Non-pigmented ciliary epithelial cell (primary cell): Measurements from ENCODE around the gene CTSS.
"Not testable (repeated sequence)": the region's sequence is repeated elsewhere in the genome, so short reads cannot be mapped to it uniquely, and the experiment has no call there.

Source experiments
- DNase-seq: peaks from one replicate; pipeline ENCODE4 v3.0.0-alpha.2; 2010; ENCODE audit warnings: low read depth

Gene CTSS

DNA sequence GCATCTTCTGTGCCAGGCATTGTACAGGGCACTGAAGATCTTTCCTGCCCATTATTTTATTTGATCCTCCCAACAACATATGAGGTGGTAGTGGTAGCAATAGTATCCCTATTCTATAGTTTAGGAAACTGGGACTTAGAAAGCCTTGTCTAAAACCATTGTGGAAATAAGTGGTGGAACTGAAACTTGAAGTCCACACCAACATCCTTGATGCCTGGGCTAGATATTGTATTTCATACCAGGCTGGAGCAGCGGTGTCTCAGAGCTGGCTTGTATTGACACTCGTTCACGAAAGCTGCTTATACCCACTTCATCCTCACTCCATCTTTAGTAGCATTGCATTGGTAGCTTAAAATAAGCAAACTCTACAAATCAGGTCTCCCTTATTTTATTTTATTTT is 9.7 kb upstream of the CTSS start:
- no peak for DNase-seq

DNA sequence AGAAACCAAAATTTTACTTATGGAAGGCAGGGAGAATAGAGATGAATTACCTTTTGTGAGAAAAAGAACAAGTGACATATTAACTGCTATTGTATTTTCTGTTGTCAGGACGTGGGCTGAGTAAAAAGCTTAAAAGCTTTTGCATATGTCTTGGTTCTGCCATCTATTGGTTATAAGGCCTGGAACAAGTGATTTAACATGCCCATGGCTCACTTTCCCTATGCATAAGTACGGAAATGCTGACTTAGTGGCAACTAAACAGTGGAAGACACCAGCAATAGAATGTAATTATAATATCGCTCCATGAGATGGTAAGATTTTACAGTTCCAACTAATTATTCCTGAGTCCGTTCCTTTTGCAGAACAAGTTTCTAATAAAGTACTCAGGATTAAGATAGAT is 6.7 kb upstream of the CTSS start:
- DNase-seq = no peak

DNA sequence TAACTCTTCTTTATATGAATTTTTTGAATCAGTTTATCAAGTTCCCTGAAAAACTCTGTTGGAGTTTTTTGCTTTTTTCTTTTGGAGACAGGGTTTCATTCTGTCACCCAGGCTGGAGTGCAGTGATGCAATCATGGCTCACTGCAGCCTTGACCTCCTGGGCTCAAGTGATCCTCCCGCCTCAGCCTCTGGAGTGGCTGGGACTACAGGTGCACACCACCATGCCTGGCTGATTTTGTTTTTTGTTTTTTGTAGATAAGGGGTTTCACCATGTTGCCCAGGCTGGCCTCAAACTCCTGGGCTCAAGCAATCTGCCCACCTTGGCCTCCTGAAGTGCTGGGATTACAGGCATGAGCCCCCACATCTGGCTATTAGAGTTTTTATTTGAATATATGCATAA is 2.1 kb upstream of the CTSS start:
- DNase-seq = not testable (repeated sequence)

DNA sequence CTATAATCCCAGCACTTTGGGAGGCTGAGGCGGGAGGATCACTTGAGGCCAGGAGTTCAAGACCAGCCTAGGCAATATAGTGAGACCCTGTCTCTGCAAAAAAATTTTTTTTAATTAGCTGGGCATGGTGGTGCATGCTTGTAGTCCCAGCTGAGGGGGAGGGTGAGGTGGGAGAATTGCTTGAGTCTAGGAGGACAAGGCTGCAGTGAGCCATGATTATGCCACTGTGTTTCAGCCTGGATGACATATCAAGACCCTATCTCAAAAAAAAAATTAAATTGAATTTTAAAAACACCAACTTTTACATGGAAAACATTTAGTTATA is 361 bp upstream of the CTSS start:
- not testable (repeated sequence) for DNase-seq

DNA sequence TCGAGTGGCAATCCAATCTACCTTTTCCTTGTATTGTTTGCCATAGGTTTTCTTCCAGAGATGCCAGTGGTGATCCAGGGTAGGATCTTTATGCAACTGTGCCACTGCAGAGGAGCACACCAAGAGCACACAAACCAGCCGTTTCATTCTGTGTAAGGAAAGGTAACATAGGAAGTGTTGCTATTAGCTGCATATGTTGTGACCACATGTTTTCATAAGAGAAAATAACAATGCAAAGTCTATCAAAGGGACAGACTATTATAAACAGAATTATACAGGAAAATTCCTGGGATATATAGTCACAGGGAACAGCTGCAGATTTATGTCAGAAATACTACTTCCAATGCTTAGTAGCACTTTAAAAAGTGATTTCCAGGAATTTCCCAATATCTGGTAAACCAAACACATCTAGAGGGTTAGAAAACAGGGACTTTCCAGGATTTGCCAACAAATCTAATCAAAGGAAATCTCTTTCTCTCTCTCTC is 919 bp downstream of the CTSS start:
- DNase-seq = peak; percentile 68

DNA sequence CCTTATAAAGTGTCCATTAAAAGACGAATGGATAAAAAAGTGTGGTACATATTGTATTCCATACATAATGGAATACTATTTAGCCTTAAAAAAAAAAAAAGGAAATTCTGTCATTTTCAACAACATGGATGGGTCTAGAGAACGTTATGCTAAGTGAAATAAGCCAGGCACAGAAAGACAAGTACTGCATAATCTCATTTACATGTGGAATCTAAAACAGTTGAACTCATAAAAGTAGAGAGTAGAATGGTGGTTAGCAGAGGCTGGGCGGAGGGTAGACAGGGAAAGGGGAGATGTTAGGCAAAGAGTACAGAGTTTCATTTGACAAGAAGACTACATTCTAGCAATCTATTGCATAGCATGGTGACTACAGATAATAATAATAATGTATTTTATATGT is 2.6 kb downstream of the CTSS start:
- no peak for DNase-seq

DNA sequence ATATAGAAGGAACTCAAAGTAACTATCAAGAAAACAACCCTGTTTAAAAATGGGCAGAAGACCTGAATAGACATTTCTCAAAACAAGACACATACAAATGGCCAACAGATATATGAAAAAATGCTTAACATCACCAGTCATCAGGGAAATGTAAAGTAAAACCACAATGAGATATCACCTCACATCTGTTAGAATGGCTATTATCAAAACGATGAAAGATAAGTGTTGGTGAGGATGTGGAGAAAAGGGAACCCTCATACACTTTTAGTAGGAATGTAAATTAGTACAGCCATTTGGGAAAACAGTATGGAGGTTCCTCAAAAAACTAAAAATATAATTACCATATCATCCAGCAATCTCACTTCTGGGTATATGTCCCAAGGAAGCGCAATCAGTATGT is 3.0 kb downstream of the CTSS start:
- DNase-seq = no peak

DNA sequence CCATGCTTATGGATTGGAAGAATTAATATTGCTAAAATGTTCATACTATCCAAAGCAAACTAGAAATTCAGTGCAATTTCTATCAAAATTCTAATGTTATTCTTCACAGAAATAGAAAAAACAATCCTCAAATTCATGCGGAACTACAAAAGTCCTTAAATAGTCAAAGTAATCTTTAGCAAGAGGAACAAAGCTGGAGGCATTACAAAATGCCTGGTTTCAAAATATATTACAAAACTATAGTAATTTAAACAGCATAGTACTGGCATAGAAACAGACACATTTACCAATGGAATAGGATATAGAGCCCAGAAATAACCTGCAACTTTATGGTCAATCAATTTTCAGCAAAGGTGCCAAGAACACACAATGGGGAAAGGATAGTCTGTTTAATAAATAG is 3.8 kb downstream of the CTSS start:
- no peak for DNase-seq

DNA sequence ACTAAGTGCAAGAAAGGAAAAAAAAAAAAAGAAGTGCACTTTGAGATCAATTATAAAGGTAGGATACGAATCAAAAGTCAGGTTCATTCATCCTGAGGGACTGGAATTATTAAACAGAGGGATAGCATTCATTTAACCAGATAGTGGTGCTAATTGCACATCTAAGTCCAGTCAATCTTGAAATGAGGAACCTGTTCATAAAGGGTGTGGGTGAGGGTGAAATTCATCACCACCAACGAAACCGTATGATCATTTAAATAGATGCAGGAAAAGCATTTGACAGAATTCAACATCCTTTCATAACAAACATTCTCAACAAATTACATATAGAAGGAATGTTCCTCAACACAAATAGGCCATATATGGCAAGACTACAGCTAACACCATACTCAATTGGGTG is 5.6 kb downstream of the CTSS start:
- no peak for DNase-seq

DNA sequence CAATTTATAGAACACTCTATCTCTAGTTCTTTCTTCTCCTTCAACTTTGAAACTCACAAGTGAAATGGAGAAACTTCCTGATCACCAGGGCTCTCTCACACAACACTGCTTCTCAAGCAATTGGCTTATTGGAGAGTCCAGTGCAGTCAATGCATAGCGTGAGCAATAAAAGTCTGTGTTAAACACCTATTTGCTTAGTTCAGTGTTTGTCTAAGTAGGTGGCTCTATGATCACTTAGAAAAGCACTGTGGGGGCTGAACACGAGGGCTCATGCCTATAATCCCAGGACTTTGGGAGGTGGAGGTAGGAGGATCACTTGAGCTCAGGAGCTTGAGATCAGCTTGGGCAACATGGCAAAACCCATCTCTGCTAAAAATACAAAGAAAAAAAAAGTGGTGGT is 12.2 kb downstream of the CTSS start:
- no peak for DNase-seq

DNA sequence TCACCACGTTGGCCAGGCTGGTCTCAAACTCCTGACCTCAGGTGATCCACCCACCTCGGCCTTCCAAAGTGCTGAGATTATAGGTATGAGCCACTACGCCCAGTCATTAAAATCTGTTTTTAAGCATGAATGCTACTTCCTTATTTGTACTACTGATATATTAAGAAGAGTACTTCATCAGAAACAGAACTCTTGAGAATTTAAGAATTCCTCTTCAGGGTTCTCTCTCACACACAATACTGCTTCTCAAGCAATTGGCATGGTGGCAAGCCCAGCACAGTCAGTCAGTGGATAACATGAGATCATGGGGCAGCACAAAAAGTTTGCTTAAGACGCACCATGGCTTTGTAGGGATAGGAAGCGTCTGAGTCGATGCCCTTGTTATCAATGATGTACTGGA is 14.1 kb downstream of the CTSS start:
- DNase-seq = no peak

DNA sequence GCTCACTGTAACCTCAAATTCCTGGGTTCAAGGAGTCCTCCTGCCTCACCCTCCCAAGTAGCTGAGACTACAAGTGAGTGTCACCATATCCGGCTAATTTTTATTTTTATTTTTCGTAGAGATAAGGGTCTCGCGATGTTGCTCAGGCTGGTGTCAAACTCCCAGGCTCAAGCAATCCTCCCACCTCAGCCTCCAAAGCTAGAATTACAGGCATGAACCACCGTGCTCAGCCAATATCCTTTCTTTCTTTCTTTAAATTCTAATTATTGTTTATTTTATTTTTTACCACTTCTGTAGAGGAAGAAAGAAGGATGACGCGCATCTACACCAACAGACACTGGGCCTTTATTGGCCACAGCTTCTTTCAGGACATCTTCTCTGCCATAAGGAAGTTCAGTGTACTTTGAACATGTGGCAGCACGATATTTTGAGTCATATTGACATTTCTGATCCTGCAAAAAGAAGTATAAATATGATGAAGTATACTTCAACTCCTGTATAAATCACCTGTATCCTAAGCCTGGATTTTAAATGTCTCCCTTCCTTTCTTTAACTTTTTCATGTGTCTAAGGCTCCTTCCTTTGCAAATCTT is 15.8 kb downstream of the CTSS start:
- DNase-seq = no peak

DNA sequence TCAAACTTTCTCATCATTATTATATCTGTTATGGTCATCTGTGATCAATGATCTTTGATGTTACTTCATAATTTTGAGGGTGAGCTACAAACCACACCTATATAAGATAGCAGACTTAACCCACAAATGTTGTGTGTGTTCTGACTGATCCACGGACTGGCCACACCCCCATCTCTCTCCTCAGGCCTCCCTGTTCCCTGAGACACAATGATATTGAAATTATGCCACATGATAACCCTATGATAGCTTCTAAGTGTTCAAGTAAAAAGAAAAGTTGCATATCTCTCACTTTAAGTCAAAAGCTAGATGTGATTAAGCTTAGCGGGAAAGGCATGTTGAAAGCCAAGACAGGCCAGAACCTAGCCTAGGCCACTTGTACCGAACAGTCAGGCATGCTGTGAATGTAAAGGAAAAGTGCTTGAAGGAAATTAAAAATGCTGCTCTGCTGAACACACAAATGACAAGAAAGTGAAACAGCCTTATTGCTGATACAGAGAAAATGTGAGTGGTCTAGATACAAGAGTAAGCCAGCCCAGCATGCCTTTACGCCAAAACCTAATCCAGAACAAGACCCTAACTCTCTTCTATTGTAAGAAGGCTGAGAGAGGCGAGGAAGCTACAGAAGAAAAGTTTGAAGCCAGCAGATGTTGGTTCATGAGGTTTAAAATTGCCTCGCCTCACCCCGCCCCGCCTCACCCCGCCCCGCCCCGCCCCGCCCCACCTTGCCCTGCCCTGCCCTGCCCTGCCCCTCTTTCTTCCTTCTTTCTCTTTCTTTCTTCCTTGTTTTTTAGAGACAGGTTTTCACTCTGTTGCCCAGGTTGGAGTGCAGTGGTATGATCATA is 16.5 kb downstream of the CTSS start:
- DNase-seq = no peak

DNA sequence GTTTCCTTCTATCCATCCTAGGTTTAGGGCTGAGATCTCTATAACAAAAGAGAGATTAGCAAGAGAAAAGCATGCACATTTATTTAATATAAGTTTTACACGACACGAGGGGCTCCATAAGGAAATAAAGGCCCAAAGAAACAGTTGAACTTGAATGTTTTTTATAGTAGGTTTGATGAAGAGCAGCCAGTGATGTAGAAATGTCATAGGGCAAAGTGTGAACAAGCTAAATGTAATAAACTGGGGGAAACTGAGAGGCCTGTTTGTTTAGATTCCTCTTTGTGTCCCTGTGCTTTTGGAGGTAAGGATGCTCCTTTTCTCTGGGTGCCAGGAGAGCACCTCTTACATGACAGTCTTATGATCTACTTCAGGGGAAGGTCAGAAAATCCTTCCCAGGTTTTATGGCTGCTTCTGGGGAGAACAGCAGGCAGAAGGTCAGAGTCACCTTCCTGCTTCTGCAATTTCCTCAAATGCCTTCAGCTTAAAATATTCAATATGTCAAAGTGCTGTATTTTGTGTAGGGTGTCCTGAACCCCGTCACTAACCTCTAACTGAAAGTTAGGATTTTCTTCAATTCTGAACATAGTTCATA is 35.4 kb downstream of the CTSS start:
- no peak for DNase-seq

DNA sequence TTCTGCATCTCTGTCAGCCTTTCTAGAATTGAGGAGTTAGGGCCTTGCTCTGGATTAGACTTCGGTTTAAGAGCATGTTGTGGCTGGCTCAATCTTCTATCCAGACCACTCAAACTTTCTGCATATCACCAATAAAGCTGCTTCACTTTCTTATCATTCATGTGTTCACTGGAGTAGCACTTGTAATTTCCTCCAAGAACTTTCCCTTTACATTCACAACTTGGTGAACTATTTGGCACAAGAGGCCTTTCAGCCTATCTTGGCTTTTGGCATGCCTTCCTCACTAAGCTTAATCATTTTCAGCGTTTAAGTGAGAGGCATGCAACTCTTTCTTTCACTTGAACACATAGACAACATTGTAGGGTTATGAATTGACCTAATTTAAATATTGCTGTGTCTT is 41.2 kb downstream of the CTSS start:
- no peak for DNase-seq

DNA sequence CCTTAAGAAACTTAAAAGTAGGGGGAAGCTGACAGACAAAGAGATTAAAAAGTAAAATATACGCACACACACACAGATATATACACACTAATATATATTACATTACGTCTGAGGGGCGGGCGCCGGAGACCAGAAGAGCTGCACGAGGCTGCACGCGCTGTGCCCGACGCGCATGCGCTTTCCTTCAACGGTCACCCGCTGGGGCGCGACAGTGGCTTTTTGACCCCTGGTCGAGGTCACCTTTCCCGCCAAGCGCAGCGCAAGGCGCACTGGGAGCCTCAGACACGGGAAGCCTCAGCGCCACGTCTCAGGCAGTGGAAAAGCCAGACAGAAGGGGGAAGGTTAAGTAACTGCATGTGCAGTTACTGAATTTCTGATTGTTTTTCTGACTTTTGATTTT is 44.9 kb downstream of the CTSS start, which contains the start of gene HORMAD1:
Gene HORMAD1, minus strand, starts transcription at position 193 of the 400 bp plus-strand sequence. CDS start 1,390 bp downstream, outside the sequence.
- DNase-seq = no peak

DNA sequence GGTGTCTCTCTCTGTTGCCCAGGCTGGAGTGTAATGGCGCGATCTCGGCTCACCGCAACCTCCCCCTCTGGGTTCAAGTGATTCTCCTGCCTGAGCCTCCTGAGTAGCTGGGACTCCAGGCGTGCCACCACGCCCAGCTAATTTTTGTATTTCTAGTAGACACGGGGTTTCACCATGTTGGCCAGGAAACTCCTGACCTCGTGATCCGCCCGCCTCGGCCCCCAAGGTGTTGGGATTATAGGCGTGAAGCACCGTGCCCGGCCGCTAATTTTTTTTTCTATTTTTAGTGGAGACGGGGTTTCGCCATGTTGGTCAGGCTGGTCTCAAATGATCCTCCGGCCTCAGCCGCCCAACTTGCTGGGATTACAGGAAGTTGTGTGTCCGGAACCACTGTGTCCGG is 45.5 kb downstream of the CTSS start:
- DNase-seq = no peak

DNA sequence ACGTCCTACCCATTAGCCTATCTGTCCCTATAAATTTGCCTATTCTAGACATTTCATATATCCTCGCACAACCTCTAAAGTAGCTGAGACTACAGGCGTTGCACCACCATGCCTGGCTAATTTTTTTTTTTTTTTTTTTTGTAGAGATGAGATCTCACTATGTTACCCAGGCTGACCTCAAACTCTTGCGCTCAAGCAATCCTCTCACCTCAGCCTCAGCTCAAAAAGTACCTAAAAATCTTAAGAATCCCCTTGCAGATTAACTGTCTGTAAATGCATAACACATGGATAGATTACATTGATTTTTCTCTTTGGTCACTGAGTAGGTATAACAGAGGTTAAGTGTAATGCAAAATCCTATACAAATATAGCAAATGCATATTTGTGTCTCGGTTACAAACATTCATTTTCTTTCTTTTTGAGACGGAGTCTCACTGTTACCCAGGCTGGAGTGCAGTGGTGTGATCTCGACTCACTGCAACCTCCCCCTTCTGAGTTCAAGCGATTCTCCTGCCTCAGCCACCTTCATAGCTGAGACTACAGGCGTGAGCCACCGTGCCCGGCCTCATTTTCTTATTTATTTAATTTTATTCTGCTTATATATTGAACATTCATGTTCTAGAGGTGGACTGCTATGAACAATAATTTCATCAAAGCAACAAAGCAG is 47.2 kb downstream of the CTSS start:
- DNase-seq = no peak

DNA sequence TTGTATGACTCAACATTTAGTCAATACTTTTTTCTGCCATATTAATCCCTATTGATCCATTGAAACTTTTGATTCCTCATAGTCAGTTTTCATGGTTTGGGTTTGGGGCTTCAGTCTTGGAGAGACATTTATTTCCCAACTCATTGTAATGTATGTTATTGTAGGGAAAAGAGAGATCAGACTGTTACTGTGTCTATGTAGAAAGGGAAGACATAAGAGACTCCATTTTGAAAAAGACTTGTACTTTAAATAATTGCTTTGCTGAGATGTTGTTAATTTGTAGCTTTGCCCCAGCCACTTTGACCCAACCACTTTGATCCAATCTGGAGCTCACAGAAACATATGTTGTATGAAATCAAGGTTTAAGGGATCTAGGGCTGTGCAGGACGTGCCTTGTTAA is 56.5 kb downstream of the CTSS start:
- not testable (repeated sequence) for DNase-seq

DNA sequence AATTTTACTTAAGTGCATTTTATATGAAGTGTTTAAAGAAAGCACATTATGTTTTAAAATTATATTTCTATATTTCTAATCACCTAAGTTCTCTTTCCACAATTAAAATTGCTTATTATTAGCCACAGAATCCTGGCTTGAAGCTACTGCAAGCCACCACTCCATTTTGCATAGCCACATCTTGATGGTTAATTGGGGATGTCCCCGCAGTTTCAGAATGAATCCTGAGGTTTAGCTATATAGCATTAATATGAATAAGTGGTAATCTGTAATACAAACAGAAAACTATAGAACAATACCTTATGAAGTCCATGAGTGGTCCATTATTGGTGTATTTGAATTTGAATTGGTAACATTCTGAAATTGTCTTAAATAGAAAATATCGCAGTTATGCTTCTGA is 57.0 kb downstream of the CTSS start:
- DNase-seq = no peak

DNA sequence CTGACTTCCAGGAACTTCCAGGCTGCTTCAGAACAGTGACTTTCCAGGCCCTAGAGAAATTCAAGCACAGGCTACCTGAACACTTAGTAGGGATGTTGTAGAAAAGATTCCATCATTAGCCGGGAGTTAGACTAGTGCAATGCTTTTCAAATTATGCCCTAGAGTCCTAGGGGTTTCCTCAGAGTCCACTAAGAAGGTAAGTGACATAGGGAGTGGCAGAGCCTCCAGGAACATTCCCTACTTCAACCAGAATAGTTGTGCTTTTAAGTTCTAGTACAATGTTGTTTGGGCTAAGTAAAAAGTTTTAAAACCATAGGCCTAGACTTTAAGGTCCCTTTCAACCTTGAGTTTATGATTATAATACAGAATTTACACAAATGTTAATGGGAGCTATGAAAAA is 59.5 kb downstream of the CTSS start:
- DNase-seq = no peak

DNA sequence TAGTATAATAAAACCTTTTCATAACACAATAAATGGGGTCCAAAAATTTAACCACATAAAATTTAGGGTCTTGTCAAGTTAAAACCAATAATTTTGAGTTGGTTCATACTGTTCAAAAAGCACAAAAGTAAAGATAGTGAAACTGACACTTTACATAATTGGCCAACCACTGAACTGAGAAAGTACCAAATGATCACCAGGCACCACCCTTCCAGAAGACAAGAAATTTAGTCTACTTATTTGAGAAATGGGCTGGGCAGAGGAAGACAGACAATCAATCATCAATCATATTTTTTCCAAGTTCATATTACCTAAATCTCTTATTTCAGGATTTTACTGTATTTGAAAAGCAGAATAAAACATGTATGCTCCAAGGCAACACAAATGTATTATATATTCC is 62.2 kb downstream of the CTSS start:
- DNase-seq = no peak
